Measurements from ENCODE around the gene TDRKH.

Gene TDRKH

GRCh38 chr1:151762941-151763921 is 27.1 kb downstream of the TDRKH start, which contains the start of gene MRPL9:
MRPL9 (minus strand) TSS chr1:151763496; CDS start chr1:151763479, 17 bp downstream.
- Histone ChIP-seq H3K4me1 (ENCODE audit: control insufficient read depth in 2 of 2, insufficient read depth in 1 of 2, low read depth in 1 of 2, low read length in 2 of 2) (peaks cover 3 to 4% of the 10 kb centered on the region in 2 donors), H3K4me3 (ENCODE audit: low read length in 2 of 2) (peak within 1 kb of the TSS; percentile 78 to 98), H2AFZ (ENCODE audit: low read length) (peak within 1 kb of the TSS; percentile 85), H3K14ac (ENCODE audit: low read length) (peak within 1 kb of the TSS; percentile 12), H3K23ac (ENCODE audit: low read depth, low read length, poor library complexity) (peak within 1 kb of the TSS; percentile 47), H2AK5ac (ENCODE audit: low read depth, low read length) (peak within 1 kb of the TSS; percentile 58), H3K4me2 (ENCODE audit: insufficient read depth, low read length, poor library complexity, severe bottlenecking) (peak within 1 kb of the TSS; percentile 77), H2BK15ac (ENCODE audit: low read length) (peak within 1 kb of the TSS; percentile 72), H3K79me1 (ENCODE audit: low read depth, low read length) (no peaks in the 10 kb centered on the region), H4K8ac (ENCODE audit: low read depth, low read length) (peak within 1 kb of the TSS; percentile 83), H2BK12ac (ENCODE audit: low read length) (no peak within 1 kb of the TSS), H4K91ac (ENCODE audit: low read depth, low read length, poor library complexity) (peak within 1 kb of the TSS; percentile 30), H3K36me3 (replicated peaks in 1 of 2; ENCODE audit: control insufficient read depth in 2 of 2, insufficient read depth in 2 of 2, low read length in 2 of 2) (peaks cover 17 to 39% of the 10 kb centered on the region in 2 donors), H3K9ac (ENCODE audit: low read depth, low read length, poor library complexity) (peak within 1 kb of the TSS; percentile 93), H3K18ac (ENCODE audit: low read length) (peak within 1 kb of the TSS; percentile 95), H3K27ac (replicated peaks; ENCODE audit: low read length) (peak within 1 kb of the TSS; percentile 71), H3K27me3 (ENCODE audit: control insufficient read depth in 3 of 3, insufficient read depth in 3 of 3, low read depth in 1 of 3, low read length in 3 of 3) (no peaks in the 10 kb centered on the region), H3K4ac (ENCODE audit: low read length) (no peak within 1 kb of the TSS), H2BK5ac (ENCODE audit: low read length) (peak within 1 kb of the TSS; percentile 58), H3K9me3 (replicated peaks in 1 of 2; ENCODE audit: control insufficient read depth in 2 of 2, insufficient read depth in 1 of 2, low read depth in 1 of 2, low read length in 2 of 2) (no peaks in the 10 kb centered on the region), H2BK120ac (ENCODE audit: low read depth, low read length) (no peak within 1 kb of the TSS)
- DNase-seq (ENCODE audit: low spot score): peak; percentile 64
- WGBS, 2 donors (ENCODE audit: extremely low coverage in 2 of 2, insufficient read length in 2 of 2, insufficient replicate concordance in 1 of 2): no CpG with 5 or more reads among the region's 68 CpGs

DNA sequence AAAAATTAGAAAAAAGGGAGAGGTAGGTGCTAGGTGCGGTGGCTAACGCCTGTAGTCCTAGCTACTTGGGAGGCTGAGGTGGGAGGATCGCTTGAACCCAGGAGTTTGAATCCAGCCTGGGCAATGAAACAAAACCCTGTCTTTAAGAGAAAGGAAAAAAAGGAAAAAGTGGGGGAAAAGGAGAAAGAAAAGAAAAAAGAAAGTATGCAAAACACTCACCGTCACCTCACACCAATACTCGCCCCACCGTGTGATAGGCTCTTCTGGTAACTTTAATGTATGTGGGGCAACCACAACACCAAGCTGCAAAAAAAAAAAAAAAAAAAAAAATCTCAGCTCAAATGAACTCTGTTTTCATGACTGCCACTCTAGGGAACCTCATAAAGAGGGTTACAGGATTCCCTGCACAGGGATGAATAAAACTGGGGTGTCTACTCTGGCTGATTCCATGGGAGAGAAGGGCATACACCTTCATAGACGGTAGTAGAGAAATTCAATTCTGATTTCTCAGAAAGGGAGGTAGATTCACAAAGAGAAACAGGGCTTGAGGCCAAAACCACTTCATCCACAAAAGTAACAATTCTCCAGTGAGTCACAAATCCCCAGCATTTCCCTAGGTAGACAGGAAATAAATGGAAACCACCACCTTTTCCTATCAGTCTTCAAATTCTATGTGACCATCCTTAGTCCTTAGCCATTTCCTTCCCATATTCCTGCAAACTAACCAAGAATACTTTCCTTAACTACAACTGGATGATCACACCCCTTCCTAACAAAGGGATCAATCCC is 29.5 kb downstream of the TDRKH start:
- Histone ChIP-seq H3K79me1 (ENCODE audit: low read depth, low read length) (no peaks in the 10 kb centered on the region), H3K9me3 (replicated peaks in 1 of 2; ENCODE audit: control insufficient read depth in 2 of 2, insufficient read depth in 1 of 2, low read depth in 1 of 2, low read length in 2 of 2) (no peaks in the 10 kb centered on the region), H3K27me3 (ENCODE audit: control insufficient read depth in 3 of 3, insufficient read depth in 3 of 3, low read depth in 1 of 3, low read length in 3 of 3) (no peaks in the 10 kb centered on the region), H2BK15ac (ENCODE audit: low read length) (no peak overlapping the region), H2AK5ac (ENCODE audit: low read depth, low read length) (no peak overlapping the region), H2BK12ac (ENCODE audit: low read length) (no peak overlapping the region), H3K4me2 (ENCODE audit: insufficient read depth, low read length, poor library complexity, severe bottlenecking) (no peak overlapping the region), H3K14ac (ENCODE audit: low read length) (no peak overlapping the region), H2BK120ac (ENCODE audit: low read depth, low read length) (no peak overlapping the region), H3K4ac (ENCODE audit: low read length) (no peak overlapping the region), H3K27ac (replicated peaks; ENCODE audit: low read length) (no peak overlapping the region), H2AFZ (ENCODE audit: low read length) (no peak overlapping the region), H3K4me3 (ENCODE audit: low read length in 2 of 2) (no peak overlapping the region), H3K23ac (ENCODE audit: low read depth, low read length, poor library complexity) (no peak overlapping the region), H3K36me3 (replicated peaks in 1 of 2; ENCODE audit: control insufficient read depth in 2 of 2, insufficient read depth in 2 of 2, low read length in 2 of 2) (peaks cover 20 to 60% of the 10 kb centered on the region in 2 donors), H4K91ac (ENCODE audit: low read depth, low read length, poor library complexity) (no peak overlapping the region), H4K8ac (ENCODE audit: low read depth, low read length) (no peak overlapping the region), H3K4me1 (ENCODE audit: control insufficient read depth in 2 of 2, insufficient read depth in 1 of 2, low read depth in 1 of 2, low read length in 2 of 2) (peaks cover 3 to 4% of the 10 kb centered on the region in 2 donors), H3K18ac (ENCODE audit: low read length) (no peak overlapping the region), H3K9ac (ENCODE audit: low read depth, low read length, poor library complexity) (no peak overlapping the region), H2BK5ac (ENCODE audit: low read length) (no peak overlapping the region)
- DNase-seq (ENCODE audit: low spot score): no peak
- no CpG with 5 or more reads among the region's 7 CpGs for WGBS, 2 donors (ENCODE audit: extremely low coverage in 2 of 2, insufficient read length in 2 of 2, insufficient replicate concordance in 1 of 2)

GRCh38 chr1:151759241-151759640 is 31.1 kb downstream of the TDRKH start:
- H2BK12ac ChIP-seq (ENCODE audit: low read length): no peak overlapping the region
- peaks cover 20 to 60% of the 10 kb centered on the region in 2 donors for H3K36me3 ChIP-seq (replicated peaks in 1 of 2; ENCODE audit: control insufficient read depth in 2 of 2, insufficient read depth in 2 of 2, low read length in 2 of 2)
- H3K4me1 ChIP-seq (ENCODE audit: control insufficient read depth in 2 of 2, insufficient read depth in 1 of 2, low read depth in 1 of 2, low read length in 2 of 2): peaks cover 3 to 4% of the 10 kb centered on the region in 2 donors
- no peak overlapping the region for H3K9ac ChIP-seq (ENCODE audit: low read depth, low read length, poor library complexity)
- no peaks in the 10 kb centered on the region for H3K79me1 ChIP-seq (ENCODE audit: low read depth, low read length)
- H2BK5ac ChIP-seq (ENCODE audit: low read length): no peak overlapping the region
- H3K4ac ChIP-seq (ENCODE audit: low read length): no peak overlapping the region
- no peak overlapping the region for H2AK5ac ChIP-seq (ENCODE audit: low read depth, low read length)
- no peak overlapping the region for H3K4me2 ChIP-seq (ENCODE audit: insufficient read depth, low read length, poor library complexity, severe bottlenecking)
- DNase-seq (ENCODE audit: low spot score): no peak
- no peaks in the 10 kb centered on the region for H3K27me3 ChIP-seq (ENCODE audit: control insufficient read depth in 3 of 3, insufficient read depth in 3 of 3, low read depth in 1 of 3, low read length in 3 of 3)
- H2AFZ ChIP-seq (ENCODE audit: low read length): no peak overlapping the region
- H3K18ac ChIP-seq (ENCODE audit: low read length): no peak overlapping the region
- H3K4me3 ChIP-seq (ENCODE audit: low read length in 2 of 2): no peak overlapping the region
- no peak overlapping the region for H3K14ac ChIP-seq (ENCODE audit: low read length)
- no peaks in the 10 kb centered on the region for H3K9me3 ChIP-seq (replicated peaks in 1 of 2; ENCODE audit: control insufficient read depth in 2 of 2, insufficient read depth in 1 of 2, low read depth in 1 of 2, low read length in 2 of 2)
- H3K23ac ChIP-seq (ENCODE audit: low read depth, low read length, poor library complexity): no peak overlapping the region
- no peak overlapping the region for H4K8ac ChIP-seq (ENCODE audit: low read depth, low read length)
- H3K27ac ChIP-seq (replicated peaks; ENCODE audit: low read length): no peak overlapping the region
- no peak overlapping the region for H2BK120ac ChIP-seq (ENCODE audit: low read depth, low read length)
- H4K91ac ChIP-seq (ENCODE audit: low read depth, low read length, poor library complexity): no peak overlapping the region
- H2BK15ac ChIP-seq (ENCODE audit: low read length): no peak overlapping the region

DNA sequence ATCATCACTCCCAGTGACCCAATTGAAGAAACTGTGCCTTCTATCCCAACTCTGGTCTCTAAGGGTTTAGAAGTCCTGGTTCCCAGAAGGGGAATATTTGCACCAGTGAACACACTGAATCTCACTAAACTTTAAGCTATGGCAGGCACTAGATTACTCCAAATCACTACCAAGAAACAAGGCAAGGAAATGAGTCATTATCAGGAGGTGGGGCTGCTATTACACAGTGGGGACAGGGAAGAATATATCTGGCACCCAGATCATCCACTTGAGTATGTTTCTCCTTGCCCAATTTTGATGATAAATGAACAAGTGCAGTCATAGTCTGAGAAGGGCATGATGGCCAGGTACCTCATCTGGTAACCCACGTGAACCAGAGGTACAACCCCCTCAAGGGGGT is 34.0 kb downstream of the TDRKH start:
- H3K9ac ChIP-seq (ENCODE audit: low read depth, low read length, poor library complexity): no peak overlapping the region
- no peak overlapping the region for H3K4me3 ChIP-seq (ENCODE audit: low read length in 2 of 2)
- no peak overlapping the region for H3K27ac ChIP-seq (replicated peaks; ENCODE audit: low read length)
- H2AFZ ChIP-seq (ENCODE audit: low read length): no peak overlapping the region
- H2BK120ac ChIP-seq (ENCODE audit: low read depth, low read length): no peak overlapping the region
- peaks cover 16 to 48% of the 10 kb centered on the region in 2 donors for H3K36me3 ChIP-seq (replicated peaks in 1 of 2; ENCODE audit: control insufficient read depth in 2 of 2, insufficient read depth in 2 of 2, low read length in 2 of 2)
- no peak overlapping the region for H2AK5ac ChIP-seq (ENCODE audit: low read depth, low read length)
- H3K14ac ChIP-seq (ENCODE audit: low read length): no peak overlapping the region
- H3K4ac ChIP-seq (ENCODE audit: low read length): no peak overlapping the region
- no peak overlapping the region for H2BK5ac ChIP-seq (ENCODE audit: low read length)
- no CpG with 5 or more reads among the region's 1 CpG for WGBS, 2 donors (ENCODE audit: extremely low coverage in 2 of 2, insufficient read length in 2 of 2, insufficient replicate concordance in 1 of 2)
- no peaks in the 10 kb centered on the region for H3K9me3 ChIP-seq (replicated peaks in 1 of 2; ENCODE audit: control insufficient read depth in 2 of 2, insufficient read depth in 1 of 2, low read depth in 1 of 2, low read length in 2 of 2)
- no peak overlapping the region for H2BK15ac ChIP-seq (ENCODE audit: low read length)
- H4K8ac ChIP-seq (ENCODE audit: low read depth, low read length): no peak overlapping the region
- no peak overlapping the region for H3K4me2 ChIP-seq (ENCODE audit: insufficient read depth, low read length, poor library complexity, severe bottlenecking)
- H3K23ac ChIP-seq (ENCODE audit: low read depth, low read length, poor library complexity): no peak overlapping the region
- no peaks in the 10 kb centered on the region for H3K79me1 ChIP-seq (ENCODE audit: low read depth, low read length)
- H3K18ac ChIP-seq (ENCODE audit: low read length): no peak overlapping the region
- no peak overlapping the region for H2BK12ac ChIP-seq (ENCODE audit: low read length)
- H3K27me3 ChIP-seq (ENCODE audit: control insufficient read depth in 3 of 3, insufficient read depth in 3 of 3, low read depth in 1 of 3, low read length in 3 of 3): no peaks in the 10 kb centered on the region
- no peak overlapping the region for H4K91ac ChIP-seq (ENCODE audit: low read depth, low read length, poor library complexity)
- DNase-seq (ENCODE audit: low spot score): no peak
- no peaks in the 10 kb centered on the region for H3K4me1 ChIP-seq (ENCODE audit: control insufficient read depth in 2 of 2, insufficient read depth in 1 of 2, low read depth in 1 of 2, low read length in 2 of 2)
